Measurements from ENCODE around the gene CLIC4.

- TF ChIP-seq, protein P1, sequence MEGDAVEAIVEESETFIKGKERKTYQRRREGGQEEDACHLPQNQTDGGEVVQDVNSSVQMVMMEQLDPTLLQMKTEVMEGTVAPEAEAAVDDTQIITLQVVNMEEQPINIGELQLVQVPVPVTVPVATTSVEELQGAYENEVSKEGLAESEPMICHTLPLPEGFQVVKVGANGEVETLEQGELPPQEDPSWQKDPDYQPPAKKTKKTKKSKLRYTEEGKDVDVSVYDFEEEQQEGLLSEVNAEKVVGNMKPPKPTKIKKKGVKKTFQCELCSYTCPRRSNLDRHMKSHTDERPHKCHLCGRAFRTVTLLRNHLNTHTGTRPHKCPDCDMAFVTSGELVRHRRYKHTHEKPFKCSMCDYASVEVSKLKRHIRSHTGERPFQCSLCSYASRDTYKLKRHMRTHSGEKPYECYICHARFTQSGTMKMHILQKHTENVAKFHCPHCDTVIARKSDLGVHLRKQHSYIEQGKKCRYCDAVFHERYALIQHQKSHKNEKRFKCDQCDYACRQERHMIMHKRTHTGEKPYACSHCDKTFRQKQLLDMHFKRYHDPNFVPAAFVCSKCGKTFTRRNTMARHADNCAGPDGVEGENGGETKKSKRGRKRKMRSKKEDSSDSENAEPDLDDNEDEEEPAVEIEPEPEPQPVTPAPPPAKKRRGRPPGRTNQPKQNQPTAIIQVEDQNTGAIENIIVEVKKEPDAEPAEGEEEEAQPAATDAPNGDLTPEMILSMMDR (conservative IDR thresholded peaks at IDR 0.05) = peak; percentile 82
- no peak for TF ChIP-seq EZH2 (IDR thresholded peaks at IDR 0.05; ENCODE audit: low read depth)
Observed at GRCh38 chr1:24847995-24848881, 103.0 kb downstream of the CLIC4 start.
